GM12878 (cell line): Measurements from ENCODE around the gene NCAM1. TPM values are rescaled to one million over a fixed set of nuclear protein-coding genes. Genes with fewer than 3 reads are reported as not detected.

Source experiments
- ATAC-seq: fragments of 200-7000 bp; cut with Tn5 transposase; 3 replicates; pipeline ENCODE4 v1.9.1; 2020; ENCODE audit warnings: mild to moderate bottlenecking, moderate library complexity
- BruUV-seq: library from RNA; stranded (reverse); fragments of 400-500 nt; replicated peaks from 2 replicates; lab custom pipeline; 2021; lab: Mats Ljungman, UMichigan
- CTCF ChIA-PET: fragments of 300-600 bp; sonication (Branson Sonifier 250); formaldehyde crosslinking; extraction: SDS; loops from one replicate; lab custom pipeline; 2021; ENCODE audit warnings: inconsistent platforms; lab: Yijun Ruan, JAX
- POLR2A ChIA-PET: fragments of 350-600 bp; formaldehyde crosslinking; extraction: SDS; loops from one replicate; lab custom pipeline; 2021; ENCODE audit warnings: inconsistent platforms; lab: Charles Lee
- RAD21 ChIA-PET: fragments of 300-600 bp; sonication (Branson Sonifier 250); formaldehyde crosslinking; loops from one replicate; lab custom pipeline; 2023; ENCODE audit warnings: antibody characterized with exemption; ENCODE audit not compliant: unreplicated experiment; lab: Charles Lee
- SMC1A ChIA-PET: fragments of 300-600 bp; sonication (Branson Sonifier 250); formaldehyde crosslinking; loops from one replicate; lab custom pipeline; 2023; ENCODE audit not compliant: unreplicated experiment, uncharacterized antibody; lab: Charles Lee
- DNase-seq: peaks from one replicate; pipeline ENCODE4 v3.0.0-alpha.2; 2011; ENCODE audit warnings: low read depth, low spot score
- FAIRE-seq: peaks from 3 replicates; lab custom pipeline; 2011; peaks lifted over from hg19 to GRCh38; lab: Jason Lieb, UNC
- H2AFZ ChIP-seq: 2 replicates; pipeline ENCODE4 v1.6.0; 2011; ENCODE audit warnings: low read depth, low read length, control low read depth; ENCODE audit not compliant: control insufficient read depth
- H3K27ac ChIP-seq: 2 replicates; pipeline ENCODE4 v1.5.1; 2011; ENCODE audit warnings: control low read depth; ENCODE audit not compliant: control insufficient read depth, insufficient read depth
- H3K27me3 ChIP-seq, 2 experiments: replicated peaks in 1 of 2; 2 replicates each; pipeline versions ENCODE4 v1.6.0 to v1.6.1; 2011; ENCODE audit warnings: low read length in 1 of 2; ENCODE audit not compliant: control insufficient read depth in 2 of 2, insufficient read depth in 2 of 2
- H3K36me3 ChIP-seq, 2 experiments: 2 replicates each; pipeline ENCODE4 v1.5.1; 2011; ENCODE audit warnings: low read length in 1 of 2; ENCODE audit not compliant: control insufficient read depth in 2 of 2, insufficient read depth in 2 of 2
- H3K4me1 ChIP-seq: 2 replicates; pipeline ENCODE4 v1.6.1; 2011; ENCODE audit warnings: mild to moderate bottlenecking, low read length, moderate library complexity, mixed read lengths; ENCODE audit not compliant: control insufficient read depth, insufficient read depth
- H3K4me2 ChIP-seq: 2 replicates; pipeline ENCODE4 v1.6.0; 2011; ENCODE audit warnings: control low read depth; ENCODE audit not compliant: control insufficient read depth, insufficient read depth
- H3K4me3 ChIP-seq: fragments of 200-600 bp; sonication (generic); 2 replicates; pipeline ENCODE4 v1.5.1; 2016
- H3K79me2 ChIP-seq: 2 replicates; pipeline ENCODE4 v1.6.0; 2011; ENCODE audit warnings: low read length; ENCODE audit not compliant: control insufficient read depth, insufficient read depth
- H3K9ac ChIP-seq: 2 replicates; pipeline ENCODE4 v1.8.0; 2011; ENCODE audit warnings: low read length, control low read depth, mixed read lengths; ENCODE audit not compliant: control insufficient read depth, insufficient read depth
- H3K9me3 ChIP-seq: replicated peaks from 3 replicates; pipeline ENCODE4 v1.5.1; 2011; ENCODE audit warnings: mild to moderate bottlenecking, low read length; ENCODE audit not compliant: control insufficient read depth, insufficient read depth
- H4K20me1 ChIP-seq: 2 replicates; pipeline ENCODE4 v1.6.0; 2011; ENCODE audit not compliant: control insufficient read depth, insufficient read depth
- ASH2L ChIP-seq: fragments of 300-600, 200-600 bp; sonication (generic); IDR thresholded peaks from 2 replicates; pipeline ENCODE4 v1.6.1; 2017; ENCODE audit warnings: low read depth, mild to moderate bottlenecking, borderline replicate concordance
- CHD4 ChIP-seq: fragments of 200-600 bp; sonication (generic); IDR thresholded peaks from 2 replicates; pipeline ENCODE4 v1.6.1; 2016; ENCODE audit warnings: mild to moderate bottlenecking
- CTCF ChIP-seq, 3 experiments: IDR thresholded peaks in 2 of 3; conservative IDR thresholded peaks in 1 of 3; 2 replicates each; pipeline ENCODE4 v1.5.1; 2011; ENCODE audit warnings: low read depth in 3 of 3, low read length in 3 of 3, mild to moderate bottlenecking in 3 of 3, control low read depth in 2 of 3, moderate library complexity in 2 of 3, inconsistent platforms in 1 of 3, mixed read lengths in 1 of 3; ENCODE audit not compliant: control insufficient read depth in 2 of 3, insufficient read depth in 1 of 3; ENCODE audit errors: extremely low read depth in 1 of 3
- EED ChIP-seq: sonication (generic); IDR thresholded peaks from 2 replicates; pipeline ENCODE4 v1.6.1; 2016; ENCODE audit warnings: antibody characterized with exemption, low read depth
- PKNOX1 ChIP-seq: fragments of 450-650 bp; IDR thresholded peaks from 2 replicates; pipeline ENCODE4 v1.6.1; 2016; ENCODE audit warnings: mild to moderate bottlenecking
- SP1 ChIP-seq: IDR thresholded peaks from one replicate; pipeline ENCODE4 v1.6.1; 2011; ENCODE audit warnings: low read depth, low read length
- TBL1XR1 ChIP-seq: IDR thresholded peaks from 2 replicates; pipeline ENCODE4 v1.6.1; 2012; ENCODE audit warnings: low read depth, low read length, improper control_type of control experiment
- ZNF592 ChIP-seq: fragments of 450-650 bp; IDR thresholded peaks from 2 replicates; pipeline ENCODE4 v1.6.1; 2017; ENCODE audit warnings: mild to moderate bottlenecking, moderate library complexity
- in situ Hi-C: fragments of 300-500 bp; cut with MboI; formaldehyde crosslinking; loops from 9 replicates; pipeline ENCODE4 v1.14.3; 2018; ENCODE audit warnings: mixed read lengths
- intact Hi-C: fragments of 100-400 bp; cut with micrococcal nuclease; formaldehyde crosslinking; loops from one replicate; pipeline ENCODE4 v1.14.2; 2022; ENCODE audit not compliant: unreplicated experiment
- polyA plus RNA-seq, 11 experiments: library from polyadenylated mRNA; depleted of rRNA in 4 of 11; unstranded in 6 of 11; stranded (reverse) in 5 of 11; fragments of >200 nt; fragmentation: Nextera tagmentation in 4 of 11; fragmentation: Illumina TruSeq in 1 of 11; extraction: Ambion mirVana in 4 of 11; extraction: Trizol in 1 of 11; gene quantifications; 1 replicate in 1 of 11; 2 replicates in 10 of 11; pipeline versions ENCODE4 v1.2.1 to v1.2.3, GENCODE V29; 2011 to 2016; ENCODE audit warnings: inconsistent platforms in 2 of 11, missing spikeins in 2 of 11, low read depth in 1 of 11
- total RNA-seq, 4 experiments: library from RNA; depleted of rRNA in 3 of 4; stranded (reverse); fragments of >200 nt in 3 of 4; fragmentation: Illumina TruSeq in 1 of 4; extraction: Trizol in 1 of 4; gene quantifications; 2 replicates each; pipeline versions ENCODE4 v1.2.1 to v1.2.3, GENCODE V29; 2013 to 2021

The NCAM1 gene
- total and polyA plus RNA-seq, 10 of the 15 experiments (the other 5 are each of a cell fraction or from before 2014, with no cell fraction given) = 0.10 to 0.23 (median 0.11) TPM; not detected in 7

- TF ChIP-seq SP1 (no peak), ASH2L (no peak), EED (no peak), CHD4 (no peak), PKNOX1 (no peak)
Observed at GRCh38 chr11:112989198-112989597, 28.0 kb downstream of the NCAM1 start (continued).

- DNase-seq (no peak), FAIRE-seq (no peak), ATAC-seq (no peak)
- ChIA-PET POLR2A (no interaction called here), RAD21 (no interaction called here), CTCF (no interaction called here), SMC1A (no interaction called here)
- Histone ChIP-seq H3K36me3 (no peaks in the 10 kb centered on the region), H3K79me2 (no peaks in the 10 kb centered on the region), H3K9me3 (no peaks in the 10 kb centered on the region; the same call in 2 of the 3 replicates), H3K4me1 (no peaks in the 10 kb centered on the region), H3K4me2 (no peak overlapping the region), H4K20me1 (no peaks in the 10 kb centered on the region), H3K27me3 (no peaks in the 10 kb centered on the region; a peak in 1 of 4 replicates), H2AFZ (no peak overlapping the region), H3K9ac (no peak overlapping the region), H3K4me3 (no peak overlapping the region), H3K27ac (no peak overlapping the region)
- in situ Hi-C loops = no loop called here
- BruUV-seq = no TSS peak
- TF ChIP-seq CTCF (IDR thresholded peaks at IDR 0.05 in 2 of 3, conservative IDR thresholded peaks at IDR 0.05 in 1 of 3; ENCODE audit: control insufficient read depth in 2 of 3, extremely low read depth in 1 of 3, insufficient read depth in 1 of 3, low read depth in 3 of 3, low read length in 3 of 3) (no peak), TBL1XR1 (no peak), ASH2L (no peak), ZNF592 (no peak)
- intact Hi-C loops = no loop called here
Observed at GRCh38 chr11:112993808-112994207, 32.6 kb downstream of the NCAM1 start.
